ENCODE data around the gene OR51S1.

The OR51S1 gene

GRCh38 chr11:4848908-4849532, at the start of gene OR51S1:
Gene OR51S1 (minus strand): TSS chr11:4849208. CDS start chr11:4849208, 0 bp downstream.
- no peak within 1 kb of the TSS for H3K4me3 ChIP-seq (ENCODE audit: low read depth, low read length)
- ChIA-PET CTCF (no interaction called here), POLR2A (no interaction called here)
- no peak for TF ChIP-seq CTCF (IDR thresholded peaks at IDR 0.05; ENCODE audit: insufficient read depth, low read length, missing control alignments)
- DNase-seq (ENCODE audit: low read depth, low spot score) = no peak

GRCh38 chr11:4891996-4892640, 43.1 kb upstream of the OR51S1 start:
- CTCF ChIA-PET = no interaction called here
- H3K4me3 ChIP-seq (ENCODE audit: low read depth, low read length) = no peak overlapping the region
- POLR2A ChIA-PET = no interaction called here
- peak; percentile 59 for DNase-seq (ENCODE audit: low read depth, low spot score)
- TF ChIP-seq CTCF (IDR thresholded peaks at IDR 0.05; ENCODE audit: insufficient read depth, low read length, missing control alignments) = no peak

GRCh38 chr11:4890279-4890678, 41.3 kb upstream of the OR51S1 start:
- DNase-seq (ENCODE audit: low read depth, low spot score) = no peak
- TF ChIP-seq CTCF (IDR thresholded peaks at IDR 0.05; ENCODE audit: insufficient read depth, low read length, missing control alignments) = no peak
- ChIA-PET POLR2A (no interaction called here), CTCF (no interaction called here)
- H3K4me3 ChIP-seq (ENCODE audit: low read depth, low read length) = no peak overlapping the region

- DNase-seq (ENCODE audit: low read depth, low spot score) = no peak
- ChIA-PET CTCF (no interaction called here), POLR2A (no interaction called here)
- no peak for TF ChIP-seq CTCF (IDR thresholded peaks at IDR 0.05; ENCODE audit: insufficient read depth, low read length, missing control alignments)
- no peak overlapping the region for H3K4me3 ChIP-seq (ENCODE audit: low read depth, low read length)
Observed at GRCh38 chr11:4887591-4887990, 38.6 kb upstream of the OR51S1 start.

- TF ChIP-seq CTCF (IDR thresholded peaks at IDR 0.05; ENCODE audit: insufficient read depth, low read length, missing control alignments) = no peak
- POLR2A ChIA-PET = no interaction called here
- CTCF ChIA-PET = no interaction called here
- DNase-seq (ENCODE audit: low read depth, low spot score) = no peak
- H3K4me3 ChIP-seq (ENCODE audit: low read depth, low read length) = no peak overlapping the region
Observed at GRCh38 chr11:4886186-4886585, 37.2 kb upstream of the OR51S1 start.

GRCh38 chr11:4884361-4884760, 35.4 kb upstream of the OR51S1 start:
- POLR2A ChIA-PET = no interaction called here

More at GRCh38 chr11:4884361-4884760, 35.4 kb upstream of the OR51S1 start:
- DNase-seq (ENCODE audit: low read depth, low spot score) = no peak
- TF ChIP-seq CTCF (IDR thresholded peaks at IDR 0.05; ENCODE audit: insufficient read depth, low read length, missing control alignments) = no peak
- CTCF ChIA-PET = no interaction called here
- H3K4me3 ChIP-seq (ENCODE audit: low read depth, low read length) = no peak overlapping the region
